ENCODE measurements around the gene PIN4. TPM values are rescaled to one million over a fixed set of nuclear protein-coding genes. Genes with fewer than 3 reads are reported as not detected.
"Not testable (repeated sequence)": the region's sequence is repeated elsewhere in the genome, so short reads cannot be mapped to it uniquely, and the experiment has no call there.

Gene PIN4
- total RNA-seq, 4 donors from 2014 or later: 1.00 to 15.2 (median 8.1) TPM; not detected in 1

DNA sequence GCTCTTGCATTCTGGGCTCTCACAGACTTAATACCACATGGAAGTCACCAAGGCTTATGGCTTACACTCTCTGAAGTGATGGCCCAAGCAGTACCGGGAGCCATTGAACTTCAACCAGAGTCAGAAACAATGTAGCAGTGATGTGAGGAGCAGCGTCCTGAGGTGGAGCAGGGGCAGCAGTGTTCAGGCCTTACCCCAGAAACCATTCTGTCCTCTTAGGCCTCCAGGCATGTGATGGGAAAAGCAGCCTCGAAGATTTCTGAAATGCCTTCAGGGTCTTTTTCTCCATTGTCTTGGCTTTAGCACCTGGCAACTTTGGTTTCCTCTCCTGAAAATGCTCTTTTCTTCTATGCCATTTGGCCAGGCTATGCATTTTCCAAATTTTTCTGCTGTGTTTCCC lies 22.8 kb upstream of the PIN4 start:
- no peaks in the 10 kb centered on the region for H3K4me1 ChIP-seq
- H3K9me3 ChIP-seq: no peaks in the 10 kb centered on the region
- DNase-seq: no peak
- no peak overlapping the region for H3K4me3 ChIP-seq
- WGBS, 2 donors (ENCODE audit: low coverage in 1 of 2): 74% methylated on average over 3 of the region's 3 CpGs; no CpG with 5 or more reads in 1 of the 2 donors
- H3K27ac ChIP-seq: no peak overlapping the region
- H3K36me3 ChIP-seq: no peaks in the 10 kb centered on the region
- TF ChIP-seq POLR2A (IDR thresholded peaks at IDR 0.05): no peak
- no peak for TF ChIP-seq EP300 (IDR thresholded peaks at IDR 0.05; ENCODE audit: low read depth)
- TF ChIP-seq POLR2AphosphoS5 (IDR thresholded peaks at IDR 0.05): no peak
- intact Hi-C loops (cut with DNase I; ENCODE audit: low total_unique reads) (no loop called here), in situ Hi-C loops (cut with MboI; ENCODE audit: low pct_ligation_motif_present in 1 of 4, low pct_unique_long_range_greater_than_20kb in 1 of 4, low sequenced_read_pairs in 3 of 4) (no loop called here)
- H3K27me3 ChIP-seq: no peaks in the 10 kb centered on the region

DNA sequence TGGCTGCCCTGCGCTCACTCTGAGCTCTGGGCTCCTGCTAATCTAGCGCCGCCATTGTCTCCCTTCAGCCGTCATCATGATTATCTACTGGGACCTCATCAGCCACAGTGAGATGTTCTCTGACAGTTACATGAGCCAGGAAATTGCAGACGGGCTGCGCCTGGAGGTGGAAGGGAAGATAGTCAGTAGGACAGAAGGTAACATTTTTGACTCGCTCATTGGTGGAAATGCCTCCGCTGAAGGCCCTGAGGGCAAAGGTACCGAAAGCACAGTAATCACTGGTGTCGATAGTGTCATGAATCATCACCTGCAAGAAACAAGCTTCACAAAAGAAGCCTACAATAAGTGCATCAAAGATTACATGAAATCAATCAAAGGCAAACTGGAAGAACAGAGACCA lies 21.8 kb upstream of the PIN4 start:
- Histone ChIP-seq H3K4me1 (no peaks in the 10 kb centered on the region), H3K4me3 (no peak overlapping the region), H3K9me3 (no peaks in the 10 kb centered on the region), H3K27ac (no peak overlapping the region), H3K36me3 (no peaks in the 10 kb centered on the region), H3K27me3 (no peaks in the 10 kb centered on the region)
- DNase-seq: no peak
- in situ Hi-C loops (cut with MboI; ENCODE audit: low pct_ligation_motif_present in 1 of 4, low pct_unique_long_range_greater_than_20kb in 1 of 4, low sequenced_read_pairs in 3 of 4): no loop called here
- intact Hi-C loops (cut with DNase I; ENCODE audit: low total_unique reads): no loop called here
- TF ChIP-seq, protein P1, sequence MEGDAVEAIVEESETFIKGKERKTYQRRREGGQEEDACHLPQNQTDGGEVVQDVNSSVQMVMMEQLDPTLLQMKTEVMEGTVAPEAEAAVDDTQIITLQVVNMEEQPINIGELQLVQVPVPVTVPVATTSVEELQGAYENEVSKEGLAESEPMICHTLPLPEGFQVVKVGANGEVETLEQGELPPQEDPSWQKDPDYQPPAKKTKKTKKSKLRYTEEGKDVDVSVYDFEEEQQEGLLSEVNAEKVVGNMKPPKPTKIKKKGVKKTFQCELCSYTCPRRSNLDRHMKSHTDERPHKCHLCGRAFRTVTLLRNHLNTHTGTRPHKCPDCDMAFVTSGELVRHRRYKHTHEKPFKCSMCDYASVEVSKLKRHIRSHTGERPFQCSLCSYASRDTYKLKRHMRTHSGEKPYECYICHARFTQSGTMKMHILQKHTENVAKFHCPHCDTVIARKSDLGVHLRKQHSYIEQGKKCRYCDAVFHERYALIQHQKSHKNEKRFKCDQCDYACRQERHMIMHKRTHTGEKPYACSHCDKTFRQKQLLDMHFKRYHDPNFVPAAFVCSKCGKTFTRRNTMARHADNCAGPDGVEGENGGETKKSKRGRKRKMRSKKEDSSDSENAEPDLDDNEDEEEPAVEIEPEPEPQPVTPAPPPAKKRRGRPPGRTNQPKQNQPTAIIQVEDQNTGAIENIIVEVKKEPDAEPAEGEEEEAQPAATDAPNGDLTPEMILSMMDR (IDR thresholded peaks at IDR 0.05): no peak
- no peak for TF ChIP-seq EP300 (IDR thresholded peaks at IDR 0.05; ENCODE audit: low read depth)
- TF ChIP-seq POLR2AphosphoS5 (IDR thresholded peaks at IDR 0.05): no peak
- WGBS, 2 donors (ENCODE audit: low coverage in 1 of 2): 0 to 85% methylated on average over 1 to 10 of the region's 10 CpGs

DNA sequence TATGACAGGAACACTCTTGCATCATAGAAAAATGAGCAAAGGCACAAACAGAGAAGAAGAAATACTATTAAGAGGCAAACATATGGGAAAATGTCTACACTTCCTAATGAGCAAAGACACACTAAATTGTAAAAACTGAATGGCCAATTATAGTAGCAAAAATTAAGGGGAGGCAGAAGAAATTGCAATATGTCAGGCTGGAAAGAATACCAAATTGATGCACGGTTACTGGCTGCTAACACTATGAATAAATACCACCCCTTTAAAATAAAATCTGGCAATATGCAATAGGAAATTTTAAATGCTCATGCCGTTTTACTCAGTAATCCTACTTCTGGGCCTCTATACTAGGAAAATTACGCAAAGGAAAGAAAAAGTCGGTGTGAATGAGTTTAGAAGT lies 16.0 kb upstream of the PIN4 start:
- no peak for TF ChIP-seq POLR2AphosphoS5 (IDR thresholded peaks at IDR 0.05)
- no peak for TF ChIP-seq POLR2A (IDR thresholded peaks at IDR 0.05)
- TF ChIP-seq EP300 (IDR thresholded peaks at IDR 0.05; ENCODE audit: low read depth): no peak
- TF ChIP-seq, protein P1 (IDR thresholded peaks at IDR 0.05): no peak
- 69 to 90% methylated on average over 4 of the region's 4 CpGs for WGBS, 2 donors (ENCODE audit: low coverage in 1 of 2)
- intact Hi-C loops (cut with DNase I; ENCODE audit: low total_unique reads): no loop called here

DNA sequence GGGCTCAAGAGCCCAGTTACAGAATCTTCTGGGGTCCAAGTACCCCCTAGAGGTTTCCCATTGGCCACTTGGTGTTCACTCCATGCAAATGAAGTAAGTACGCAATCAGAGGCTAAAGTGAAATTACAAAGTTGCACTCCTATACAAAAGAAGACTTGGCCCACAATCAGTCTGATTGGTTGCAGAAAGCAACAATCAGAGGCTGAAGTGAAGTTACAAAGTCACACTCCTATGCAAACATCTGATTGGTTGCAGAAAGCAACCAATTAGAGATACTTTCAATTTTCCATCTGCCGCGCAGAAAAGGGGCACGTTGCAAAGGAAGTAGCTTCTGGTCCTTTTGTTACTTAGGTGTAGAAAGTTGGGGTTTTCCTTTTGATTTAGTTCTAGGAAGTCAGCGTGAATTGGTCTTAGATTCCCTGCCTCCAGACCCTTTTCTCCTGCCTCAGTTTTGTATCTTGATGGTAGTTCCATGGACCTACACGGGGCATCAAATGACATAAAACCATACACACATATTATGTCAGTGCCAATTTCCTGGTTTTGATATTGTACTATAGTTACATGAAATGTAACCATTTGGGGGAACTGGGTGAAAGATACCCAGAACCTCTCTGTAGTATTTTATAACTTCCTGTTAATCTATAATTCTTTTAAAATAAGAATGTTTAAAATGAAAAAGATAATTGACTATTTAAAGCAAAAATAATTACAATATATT lies 12.4 kb upstream of the PIN4 start:
- Histone ChIP-seq H3K36me3 (no peaks in the 10 kb centered on the region), H3K4me1 (no peaks in the 10 kb centered on the region), H3K27ac (no peak overlapping the region), H3K27me3 (no peaks in the 10 kb centered on the region), H3K9me3 (no peaks in the 10 kb centered on the region), H3K4me3 (no peak overlapping the region)
- TF ChIP-seq POLR2A (IDR thresholded peaks at IDR 0.05) (no peak), POLR2AphosphoS5 (IDR thresholded peaks at IDR 0.05) (no peak), EP300 (IDR thresholded peaks at IDR 0.05; ENCODE audit: low read depth) (no peak)
- TF ChIP-seq, protein P1 (IDR thresholded peaks at IDR 0.05): no peak
- intact Hi-C loops (cut with DNase I; ENCODE audit: low total_unique reads): no loop called here
- WGBS, 2 donors (ENCODE audit: low coverage in 1 of 2): 53% methylated on average over 6 of the region's 6 CpGs; no CpG with 5 or more reads in 1 of the 2 donors
- DNase-seq: no peak
- in situ Hi-C loops (cut with MboI; ENCODE audit: low pct_ligation_motif_present in 1 of 4, low pct_unique_long_range_greater_than_20kb in 1 of 4, low sequenced_read_pairs in 3 of 4): no loop called here

More for the DNA sequence above, 16.0 kb upstream of the PIN4 start:
- DNase-seq: no peak
- Histone ChIP-seq H3K27me3 (no peaks in the 10 kb centered on the region), H3K4me3 (no peak overlapping the region), H3K9me3 (no peaks in the 10 kb centered on the region), H3K27ac (no peak overlapping the region), H3K4me1 (no peaks in the 10 kb centered on the region), H3K36me3 (no peaks in the 10 kb centered on the region)
- in situ Hi-C loops (cut with MboI; ENCODE audit: low pct_ligation_motif_present in 1 of 4, low pct_unique_long_range_greater_than_20kb in 1 of 4, low sequenced_read_pairs in 3 of 4): no loop called here

DNA sequence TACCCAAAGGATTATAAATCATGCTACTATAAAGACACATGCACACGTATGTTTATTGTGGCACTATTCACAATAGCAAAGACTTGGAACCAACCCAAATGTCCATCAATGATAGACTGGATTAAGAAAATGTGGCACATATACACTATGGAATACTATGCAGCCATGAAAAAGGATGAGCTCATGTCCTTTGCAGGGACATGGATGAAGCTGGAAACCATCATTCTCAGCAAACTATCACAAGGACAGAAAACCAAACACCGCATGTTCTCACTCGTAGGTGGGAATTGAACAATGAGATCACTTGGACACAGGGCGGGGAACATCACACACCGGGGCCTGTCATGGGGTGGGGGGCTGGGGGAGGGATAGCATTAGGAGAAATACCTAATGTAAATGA lies 5.3 kb upstream of the PIN4 start:
- DNase-seq; H3K4me3 ChIP-seq; H3K27ac ChIP-seq; H3K36me3 ChIP-seq; in situ Hi-C loops (cut with MboI; ENCODE audit: low pct_ligation_motif_present in 1 of 4, low pct_unique_long_range_greater_than_20kb in 1 of 4, low sequenced_read_pairs in 3 of 4); H3K9me3 ChIP-seq; H3K27me3 ChIP-seq; intact Hi-C loops (cut with DNase I; ENCODE audit: low total_unique reads); H3K4me1 ChIP-seq: not testable (repeated sequence)
- WGBS, 2 donors (ENCODE audit: low coverage in 1 of 2): 97% methylated on average over 5 of the region's 5 CpGs; no CpG with 5 or more reads in 1 of the 2 donors
